ENCODE results near the gene TFIP11. TPM values are rescaled to one million over a fixed set of nuclear protein-coding genes. Genes with fewer than 3 reads are reported as not detected.

The TFIP11 gene
- total and polyA plus RNA-seq, 2 donors (not counting 1 experiment from before 2014, with no cell fraction given): 33.5 to 82.8 TPM

- H3K9me3 ChIP-seq (ENCODE audit: control extremely low read depth in 1 of 3, control insufficient read depth in 2 of 3, insufficient read depth in 1 of 3, low read length in 2 of 3): no peaks in the 10 kb centered on the region
- H3K27ac ChIP-seq (ENCODE audit: low read length in 2 of 2): no peak overlapping the region
- no peaks in the 10 kb centered on the region for H3K27me3 ChIP-seq (replicated peaks in 1 of 4; ENCODE audit: control extremely low read depth in 1 of 4, control insufficient read depth in 3 of 4, insufficient read depth in 4 of 4, low read length in 3 of 4)
- H3K79me2 ChIP-seq (ENCODE audit: control insufficient read depth, insufficient read depth, low read length): peaks cover 69% of the 10 kb centered on the region
- TF ChIP-seq EZH2 (IDR thresholded peaks at IDR 0.05; ENCODE audit: borderline replicate concordance, insufficient read depth, low read depth, low read length, poor library complexity, severe bottlenecking): no peak
- TF ChIP-seq, protein P1, sequence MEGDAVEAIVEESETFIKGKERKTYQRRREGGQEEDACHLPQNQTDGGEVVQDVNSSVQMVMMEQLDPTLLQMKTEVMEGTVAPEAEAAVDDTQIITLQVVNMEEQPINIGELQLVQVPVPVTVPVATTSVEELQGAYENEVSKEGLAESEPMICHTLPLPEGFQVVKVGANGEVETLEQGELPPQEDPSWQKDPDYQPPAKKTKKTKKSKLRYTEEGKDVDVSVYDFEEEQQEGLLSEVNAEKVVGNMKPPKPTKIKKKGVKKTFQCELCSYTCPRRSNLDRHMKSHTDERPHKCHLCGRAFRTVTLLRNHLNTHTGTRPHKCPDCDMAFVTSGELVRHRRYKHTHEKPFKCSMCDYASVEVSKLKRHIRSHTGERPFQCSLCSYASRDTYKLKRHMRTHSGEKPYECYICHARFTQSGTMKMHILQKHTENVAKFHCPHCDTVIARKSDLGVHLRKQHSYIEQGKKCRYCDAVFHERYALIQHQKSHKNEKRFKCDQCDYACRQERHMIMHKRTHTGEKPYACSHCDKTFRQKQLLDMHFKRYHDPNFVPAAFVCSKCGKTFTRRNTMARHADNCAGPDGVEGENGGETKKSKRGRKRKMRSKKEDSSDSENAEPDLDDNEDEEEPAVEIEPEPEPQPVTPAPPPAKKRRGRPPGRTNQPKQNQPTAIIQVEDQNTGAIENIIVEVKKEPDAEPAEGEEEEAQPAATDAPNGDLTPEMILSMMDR (IDR thresholded peaks at IDR 0.05): no peak
- H3K27me3 Mint-ChIP-seq: no peaks in the 10 kb centered on the region
- H3K9ac ChIP-seq (ENCODE audit: low read length): no peak overlapping the region
- WGBS (ENCODE audit: insufficient coverage): no CpG with 5 or more reads among the region's 2 CpGs
- H3K4me3 ChIP-seq (ENCODE audit: control extremely low read depth in 1 of 5, extremely low read depth in 1 of 5, insufficient read depth in 1 of 5, low read depth in 2 of 5, low read length in 4 of 5): no peak overlapping the region
- H4K20me1 ChIP-seq (ENCODE audit: control insufficient read depth, insufficient read depth, low read length, poor library complexity, severe bottlenecking): peaks cover 2% of the 10 kb centered on the region
- peaks cover 16% of the 10 kb centered on the region for H3K4me1 Mint-ChIP-seq
- ChIA-PET CTCF (no interaction called here), POLR2A (no interaction called here)
- H3K4me3 Mint-ChIP-seq: no peak overlapping the region
- peaks cover 1 to 4% of the 10 kb centered on the region in 2 experiments for H3K36me3 ChIP-seq (replicated peaks in 1 of 2; ENCODE audit: control extremely low read depth in 1 of 2, control insufficient read depth in 1 of 2, extremely low read depth in 1 of 2, insufficient read depth in 2 of 2, low read length in 1 of 2)
- no peak overlapping the region for H2AFZ ChIP-seq (ENCODE audit: insufficient read depth, low read depth, low read length, poor library complexity, severe bottlenecking)
- intact Hi-C loops (cut with micrococcal nuclease): no loop called here
- DNase-seq (no peak), ATAC-seq (ENCODE audit: low read depth) (no peak)
- no peaks in the 10 kb centered on the region for H3K9me3 Mint-ChIP-seq (ENCODE audit: insufficient read depth)
- H3K4me2 ChIP-seq (replicated peaks; ENCODE audit: low read depth, low read length, poor library complexity, severe bottlenecking): no peak overlapping the region
- H3K4me1 ChIP-seq (ENCODE audit: control insufficient read depth in 2 of 2, insufficient read depth in 2 of 2, low read length in 2 of 2): no peaks in the 10 kb centered on the region
- H3K27ac Mint-ChIP-seq: no peak overlapping the region
Observed at GRCh38 chr22:26551568-26551967, 39.3 kb upstream of the TFIP11 start.

- Histone ChIP-seq H4K20me1 (ENCODE audit: control insufficient read depth, insufficient read depth, low read length, poor library complexity, severe bottlenecking) (peaks cover 6% of the 10 kb centered on the region), H2AFZ (ENCODE audit: insufficient read depth, low read depth, low read length, poor library complexity, severe bottlenecking) (no peak overlapping the region), H3K27me3 (replicated peaks in 1 of 4; ENCODE audit: control extremely low read depth in 1 of 4, control insufficient read depth in 3 of 4, insufficient read depth in 4 of 4, low read length in 3 of 4) (no peaks in the 10 kb centered on the region), H3K4me1 (ENCODE audit: control insufficient read depth in 2 of 2, insufficient read depth in 2 of 2, low read length in 2 of 2) (peaks cover 0 to 7% of the 10 kb centered on the region in 2 donors), H3K9ac (ENCODE audit: low read length) (no peak overlapping the region), H3K27ac (ENCODE audit: low read length in 2 of 2) (no peak overlapping the region), H3K4me2 (replicated peaks; ENCODE audit: low read depth, low read length, poor library complexity, severe bottlenecking) (no peak overlapping the region), H3K9me3 (ENCODE audit: control extremely low read depth in 1 of 3, control insufficient read depth in 2 of 3, insufficient read depth in 1 of 3, low read length in 2 of 3) (no peaks in the 10 kb centered on the region), H3K79me2 (ENCODE audit: control insufficient read depth, insufficient read depth, low read length) (peaks cover 66% of the 10 kb centered on the region), H3K4me3 (ENCODE audit: control extremely low read depth in 1 of 5, extremely low read depth in 1 of 5, insufficient read depth in 1 of 5, low read depth in 2 of 5, low read length in 4 of 5) (no peak overlapping the region), H3K36me3 (replicated peaks in 1 of 2; ENCODE audit: control extremely low read depth in 1 of 2, control insufficient read depth in 1 of 2, extremely low read depth in 1 of 2, insufficient read depth in 2 of 2, low read length in 1 of 2) (peaks cover 1 to 4% of the 10 kb centered on the region in 2 experiments)
- H3K27ac Mint-ChIP-seq: no peak overlapping the region
- no peak for ATAC-seq (ENCODE audit: low read depth)
- POLR2A ChIA-PET: no interaction called here
- H3K27me3 Mint-ChIP-seq: no peaks in the 10 kb centered on the region
- WGBS (ENCODE audit: insufficient coverage): 96% methylated on average over 8 of the region's 8 CpGs
- no peak overlapping the region for H3K4me3 Mint-ChIP-seq
- CTCF ChIA-PET: no interaction called here
- intact Hi-C loops (cut with micrococcal nuclease): no loop called here
- H3K4me1 Mint-ChIP-seq: peaks cover 21% of the 10 kb centered on the region
- no peaks in the 10 kb centered on the region for H3K9me3 Mint-ChIP-seq (ENCODE audit: insufficient read depth)
- DNase-seq: no peak
- no peak for TF ChIP-seq EZH2 (IDR thresholded peaks at IDR 0.05; ENCODE audit: borderline replicate concordance, insufficient read depth, low read depth, low read length, poor library complexity, severe bottlenecking)
- TF ChIP-seq, protein P1 (IDR thresholded peaks at IDR 0.05): no peak
Observed at GRCh38 chr22:26550498-26551033, 38.3 kb upstream of the TFIP11 start.

Data from B cell (primary cell).